ENCODE data around the gene PCID2. TPM values are rescaled to one million over a fixed set of nuclear protein-coding genes. Genes with fewer than 3 reads are reported as not detected.

PCID2 gene
- total and polyA plus RNA-seq, 11 donors, result 30.0 to 60.2 (median 45.2) TPM

- ATAC-seq (no peak), DNase-seq (no peak)
- H3K4me3 ChIP-seq, result no peak overlapping the region
- no peaks in the 10 kb centered on the region for H3K9me3 ChIP-seq
- H3K36me3 ChIP-seq, result no peaks in the 10 kb centered on the region
- intact Hi-C loops (cut with DNase I), result no loop called here
- H3K27me3 ChIP-seq, result peaks cover 0 to 2% (median 0%) of the 10 kb centered on the region in 9 donors
- 80 to 89% (median 87%) methylated on average over 8 to 9 of the region's 9 CpGs for WGBS, 4 donors
- TF ChIP-seq POLR2A (IDR thresholded peaks at IDR 0.05) (no peak), CTCF (IDR thresholded peaks at IDR 0.05) (no peak)
- no peak overlapping the region for H3K27ac ChIP-seq
- peaks cover 0 to 1% (median 0%) of the 10 kb centered on the region in 12 donors for H3K4me1 ChIP-seq
Observed at GRCh38 chr13:113146750-113147149, 61.7 kb downstream of the PCID2 start.

- 88 to 93% (median 92%) methylated on average over 14 to 15 of the region's 15 CpGs for WGBS, 4 donors
- Histone ChIP-seq H3K4me3 (no peak overlapping the region), H3K36me3 (peaks cover 0 to 1% (median 0%) of the 10 kb centered on the region in 9 donors), H3K9me3 (no peaks in the 10 kb centered on the region), H3K27me3 (no peaks in the 10 kb centered on the region), H3K4me1 (no peaks in the 10 kb centered on the region), H3K27ac (no peak overlapping the region)
- DNase-seq, result no peak
- TF ChIP-seq POLR2A (IDR thresholded peaks at IDR 0.05) (no peak), CTCF (IDR thresholded peaks at IDR 0.05) (no peak)
- intact Hi-C loops (cut with DNase I), result no loop called here
- ATAC-seq, result no peak
Observed at GRCh38 chr13:113145911-113146598, 62.4 kb downstream of the PCID2 start.

- Histone ChIP-seq H3K4me3 (no peak overlapping the region), H3K36me3 (peaks cover 0 to 7% (median 0%) of the 10 kb centered on the region in 9 donors), H3K4me1 (no peaks in the 10 kb centered on the region), H3K27me3 (no peaks in the 10 kb centered on the region), H3K9me3 (no peaks in the 10 kb centered on the region), H3K27ac (no peak overlapping the region)
- no peak for ATAC-seq
- TF ChIP-seq POLR2A (IDR thresholded peaks at IDR 0.05), result no peak
- TF ChIP-seq CTCF (IDR thresholded peaks at IDR 0.05), result no peak
- DNase-seq, result no peak
- intact Hi-C loops (cut with DNase I), result no loop called here
- 84 to 94% (median 88%) methylated on average over 12 of the region's 12 CpGs for WGBS, 4 donors
Observed at GRCh38 chr13:113145496-113145895, 63.0 kb downstream of the PCID2 start.

GRCh38 chr13:113144255-113144629 lies 64.2 kb downstream of the PCID2 start:
- no peaks in the 10 kb centered on the region for H3K9me3 ChIP-seq
- no peaks in the 10 kb centered on the region for H3K4me1 ChIP-seq
- H3K4me3 ChIP-seq, result no peak overlapping the region
- intact Hi-C loops (cut with DNase I), result no loop called here
- DNase-seq (no peak), ATAC-seq (peak in 1 of 4 donors; percentile 9)
- H3K36me3 ChIP-seq, result peaks cover 0 to 12% (median 0%) of the 10 kb centered on the region in 9 donors
- no peak overlapping the region for H3K27ac ChIP-seq
- WGBS, 4 donors, result 86 to 92% (median 87%) methylated on average over 9 to 12 of the region's 12 CpGs
- no peaks in the 10 kb centered on the region for H3K27me3 ChIP-seq
- TF ChIP-seq CTCF (IDR thresholded peaks at IDR 0.05) (no peak), POLR2A (IDR thresholded peaks at IDR 0.05) (no peak)

All from heart left ventricle (tissue), 16 donors.